GM18870 (cell line): ENCODE data around the gene ATP1B3.
"Not testable (repeated sequence)": the region's sequence is repeated elsewhere in the genome, so short reads cannot be mapped to it uniquely, and the experiment has no call there.

ENCODE experiments used
- ATAC-seq: cut with Tn5 transposase; IDR thresholded peaks from one replicate; pipeline ENCODE4 v1.9.1; 2021; ENCODE audit warnings: moderate library complexity; ENCODE audit not compliant: unreplicated experiment

Gene ATP1B3

GRCh38 chr3:141941093-141941492 lies 64.7 kb downstream of the ATP1B3 start:
- ATAC-seq = no peak

GRCh38 chr3:141942006-141942405 lies 65.6 kb downstream of the ATP1B3 start:
- no peak for ATAC-seq

- no peak for ATAC-seq
Observed at GRCh38 chr3:141945726-141946485, 69.5 kb downstream of the ATP1B3 start.

- no peak for ATAC-seq
Observed at GRCh38 chr3:141949399-141949798, 73.0 kb downstream of the ATP1B3 start.

- ATAC-seq = no peak
Observed at GRCh38 chr3:141949972-141950371, 73.5 kb downstream of the ATP1B3 start.

GRCh38 chr3:141950572-141951493 lies 74.4 kb downstream of the ATP1B3 start:
- ATAC-seq = no peak

- no peak for ATAC-seq
Observed at GRCh38 chr3:141952611-141953010, 76.2 kb downstream of the ATP1B3 start.

- no peak for ATAC-seq
Observed at GRCh38 chr3:141955175-141955574, 78.7 kb downstream of the ATP1B3 start.

GRCh38 chr3:141959589-141960554 lies 83.4 kb downstream of the ATP1B3 start:
- ATAC-seq = no peak

- ATAC-seq = no peak
Observed at GRCh38 chr3:141960731-141961130, 84.3 kb downstream of the ATP1B3 start.

GRCh38 chr3:141963301-141963700 lies 86.9 kb downstream of the ATP1B3 start:
- no peak for ATAC-seq

- no peak for ATAC-seq
Observed at GRCh38 chr3:141965471-141965870, 89.0 kb downstream of the ATP1B3 start.

GRCh38 chr3:141969711-141970110 lies 93.3 kb downstream of the ATP1B3 start:
- no peak for ATAC-seq

GRCh38 chr3:141971571-141971970 lies 95.1 kb downstream of the ATP1B3 start:
- ATAC-seq = no peak

GRCh38 chr3:141972399-141972798 lies 96.0 kb downstream of the ATP1B3 start:
- no peak for ATAC-seq

GRCh38 chr3:141974777-141975176 lies 98.3 kb downstream of the ATP1B3 start:
- ATAC-seq = not testable (repeated sequence)
